ENCODE data around the gene CLCA4. TPM values are rescaled to one million over a fixed set of nuclear protein-coding genes. Genes with fewer than 3 reads are reported as not detected.

CLCA4 gene
- total RNA-seq, result 0.15 and 0.16 TPM in 2 replicates

GRCh38 chr1:86546787-86547221, at the start of gene CLCA4:
TSS of gene CLCA4 (plus strand) at chr1:86547078. CDS start at chr1:86547120, 42 bp downstream.

Other genes starting within 250 kb of the CLCA4 start
- gene ODF2L, start 150.8 kb upstream of the CLCA4 start, total RNA-seq, result 14.5 and 16.0 TPM in 2 replicates
- 158 and 251 TPM in 2 replicates for gene CLCA2, start 122.9 kb upstream of the CLCA4 start, total RNA-seq
- gene CLCA1, start 78.2 kb upstream of the CLCA4 start, total RNA-seq, result 0.08 TPM in 1 of 2 replicates, not detected in the other
- gene SH3GLB1, start 157.5 kb downstream of the CLCA4 start, total RNA-seq, result 27.6 and 36.8 TPM in 2 replicates